GM23338 (cell line): ENCODE data around the gene EEF1G. TPM values are rescaled to one million over a fixed set of nuclear protein-coding genes. Genes with fewer than 3 reads are reported as not detected.

Experiments
- ATAC-seq: fragments of 200-7000 bp; cut with Tn5 transposase; 3 replicates; pipeline ENCODE4 v1.9.1; 2020
- DNase-seq: peaks from one replicate; pipeline ENCODE4 v3.0.0-alpha.2; 2015; ENCODE audit warnings: low spot score
- H2AFZ ChIP-seq: fragments of 200-600 bp; sonication (generic); 2 replicates; pipeline ENCODE4 v1.8.0; 2016; ENCODE audit warnings: antibody characterized with exemption, mild to moderate bottlenecking, moderate library complexity
- H3F3A ChIP-seq: fragments of 200-600 bp; sonication (generic); replicated peaks from 2 replicates; pipeline ENCODE4 v1.8.0; 2017; ENCODE audit warnings: antibody characterized with exemption, mixed run types, low read depth
- H3K27ac ChIP-seq: fragments of 200-600 bp; sonication (generic); 2 replicates; pipeline ENCODE4 v1.6.1; 2016; ENCODE audit warnings: low read depth
- H3K27me3 ChIP-seq: fragments of 200-600 bp; sonication (generic); 2 replicates; pipeline ENCODE4 v1.8.0; 2016; ENCODE audit warnings: mild to moderate bottlenecking, mixed run types, moderate library complexity; ENCODE audit not compliant: insufficient read depth
- H3K36me3 ChIP-seq: fragments of 200-600 bp; sonication (generic); 2 replicates; pipeline ENCODE4 v1.8.0; 2016; ENCODE audit warnings: mild to moderate bottlenecking; ENCODE audit not compliant: insufficient read depth
- H3K4me1 ChIP-seq: fragments of 200-600 bp; sonication (generic); 2 replicates; pipeline ENCODE4 v1.8.0; 2016; ENCODE audit warnings: mild to moderate bottlenecking, moderate library complexity; ENCODE audit not compliant: insufficient read depth
- H3K4me2 ChIP-seq: fragments of 200-600 bp; sonication (generic); 2 replicates; pipeline ENCODE4 v1.7.1; 2017; ENCODE audit warnings: mixed run types
- H3K4me3 ChIP-seq: fragments of 200-600 bp; sonication (generic); 2 replicates; pipeline ENCODE4 v1.6.1; 2016; ENCODE audit warnings: mixed run types
- H3K79me2 ChIP-seq: fragments of 200-600 bp; sonication (generic); replicated peaks from 2 replicates; pipeline ENCODE4 v1.8.0; 2017; ENCODE audit warnings: mild to moderate bottlenecking; ENCODE audit not compliant: insufficient read depth
- H3K9me2 ChIP-seq: fragments of 200-600 bp; sonication (generic); 2 replicates; pipeline ENCODE4 v1.8.0; 2017; ENCODE audit not compliant: insufficient read depth
- H4K20me1 ChIP-seq: fragments of 200-600 bp; sonication (generic); replicated peaks from 2 replicates; pipeline ENCODE4 v1.8.0; 2017; ENCODE audit warnings: mild to moderate bottlenecking; ENCODE audit not compliant: insufficient read depth
- H3K27ac Mint-ChIP-seq: 2 replicates; pipeline ENCODE4 v1.8.0; 2020; ENCODE audit warnings: inconsistent platforms, mild to moderate bottlenecking, moderate library complexity, mixed read lengths
- H3K27me3 Mint-ChIP-seq: 3 replicates; pipeline ENCODE4 v1.8.0; 2022; ENCODE audit warnings: low read depth, mild to moderate bottlenecking, moderate library complexity, mixed read lengths, inconsistent platforms; ENCODE audit not compliant: insufficient read depth, poor library complexity
- H3K36me3 Mint-ChIP-seq: 3 replicates; pipeline ENCODE4 v1.8.0; 2021; ENCODE audit warnings: low read depth, mild to moderate bottlenecking, inconsistent platforms, moderate library complexity, mixed read lengths
- H3K4me1 Mint-ChIP-seq: 3 replicates; pipeline ENCODE4 v1.8.0; 2020; ENCODE audit warnings: mild to moderate bottlenecking, inconsistent platforms, mixed read lengths
- H3K4me3 Mint-ChIP-seq: 3 replicates; pipeline ENCODE4 v1.8.0; 2021; ENCODE audit warnings: moderate library complexity, mild to moderate bottlenecking, inconsistent platforms, mixed read lengths
- H3K9me3 Mint-ChIP-seq: 3 replicates; pipeline ENCODE4 v1.8.0; 2020; ENCODE audit warnings: moderate library complexity, mild to moderate bottlenecking, inconsistent platforms, mixed read lengths
- CREB1 ChIP-seq: fragments of 250-450 bp; sonication (Bioruptor Pico); IDR thresholded peaks from 2 replicates; pipeline ENCODE4 v1.5.0; 2020; ENCODE audit warnings: low read depth, mild to moderate bottlenecking, moderate library complexity
- EZH2phosphoT487 ChIP-seq: fragments of 200-600 bp; sonication (generic); IDR thresholded peaks from one replicate; pipeline ENCODE4 v1.8.1; 2018; ENCODE audit warnings: antibody characterized with exemption; ENCODE audit not compliant: unreplicated experiment
- JUNB ChIP-seq: IDR thresholded peaks from one replicate; pipeline ENCODE4 v1.6.1; 2016; ENCODE audit warnings: antibody characterized with exemption; ENCODE audit not compliant: unreplicated experiment
- NANOG ChIP-seq: IDR thresholded peaks from 2 replicates; pipeline ENCODE4 v1.6.1; 2016; ENCODE audit warnings: antibody characterized with exemption, borderline replicate concordance
- POLR2AphosphoS5 ChIP-seq: IDR thresholded peaks from 2 replicates; pipeline ENCODE4 v1.6.1; 2016; ENCODE audit warnings: antibody characterized with exemption, low read depth
- ZNF114 ChIP-seq: fragments of 250-450 bp; sonication (Bioruptor Pico); IDR thresholded peaks from 2 replicates; pipeline ENCODE4 v1.5.0; 2020; ENCODE audit warnings: mild to moderate bottlenecking, moderate library complexity
- ZNF331 ChIP-seq: fragments of 250-450 bp; sonication (Bioruptor Pico); IDR thresholded peaks from 2 replicates; pipeline ENCODE4 v1.5.0; 2020; ENCODE audit warnings: low read depth, mild to moderate bottlenecking, moderate library complexity
- polyA plus RNA-seq: library from polyadenylated mRNA; unstranded; fragments of >200 nt; fragmentation: Nextera tagmentation; extraction: Ambion mirVana; gene quantifications from 2 replicates; pipeline ENCODE4 v1.2.1, GENCODE V29; 2016
- total RNA-seq: library from RNA; depleted of rRNA; stranded (reverse); fragments of >200 nt; shearing (Covaris generic); gene quantifications from 2 replicates; pipeline ENCODE4 v1.2.3, GENCODE V29; 2014
- TF ChIP-seq, protein P1 (sequence below): fragments of 250-450 bp; sonication (Bioruptor Pico); IDR thresholded peaks from 2 replicates; pipeline ENCODE4 v1.5.0; 2020; ENCODE audit warnings: mild to moderate bottlenecking, moderate library complexity
- TF ChIP-seq, protein P2 (sequence below), 2 experiments: fragments of 200-600 bp in 1 of 2; sonication (generic) in 1 of 2; conservative IDR thresholded peaks; 2 replicates each; pipeline versions ENCODE4 v1.5.1 to v1.6.1; 2016 to 2017; ENCODE audit warnings: antibody characterized with exemption in 2 of 2, low read depth in 2 of 2, mild to moderate bottlenecking in 2 of 2, moderate library complexity in 1 of 2
- TF ChIP-seq, protein P3 (sequence below): IDR thresholded peaks from one replicate; pipeline ENCODE4 v1.6.1; 2018; ENCODE audit warnings: antibody characterized with exemption; ENCODE audit not compliant: unreplicated experiment
- TF ChIP-seq, protein P4 (sequence below): IDR thresholded peaks from 2 replicates; pipeline ENCODE4 v1.6.1; 2016; ENCODE audit warnings: antibody characterized with exemption

The EEF1G gene
- total and polyA plus RNA-seq, 2 experiments from 2014 or later, result 696 to 1,316 TPM

DNA sequence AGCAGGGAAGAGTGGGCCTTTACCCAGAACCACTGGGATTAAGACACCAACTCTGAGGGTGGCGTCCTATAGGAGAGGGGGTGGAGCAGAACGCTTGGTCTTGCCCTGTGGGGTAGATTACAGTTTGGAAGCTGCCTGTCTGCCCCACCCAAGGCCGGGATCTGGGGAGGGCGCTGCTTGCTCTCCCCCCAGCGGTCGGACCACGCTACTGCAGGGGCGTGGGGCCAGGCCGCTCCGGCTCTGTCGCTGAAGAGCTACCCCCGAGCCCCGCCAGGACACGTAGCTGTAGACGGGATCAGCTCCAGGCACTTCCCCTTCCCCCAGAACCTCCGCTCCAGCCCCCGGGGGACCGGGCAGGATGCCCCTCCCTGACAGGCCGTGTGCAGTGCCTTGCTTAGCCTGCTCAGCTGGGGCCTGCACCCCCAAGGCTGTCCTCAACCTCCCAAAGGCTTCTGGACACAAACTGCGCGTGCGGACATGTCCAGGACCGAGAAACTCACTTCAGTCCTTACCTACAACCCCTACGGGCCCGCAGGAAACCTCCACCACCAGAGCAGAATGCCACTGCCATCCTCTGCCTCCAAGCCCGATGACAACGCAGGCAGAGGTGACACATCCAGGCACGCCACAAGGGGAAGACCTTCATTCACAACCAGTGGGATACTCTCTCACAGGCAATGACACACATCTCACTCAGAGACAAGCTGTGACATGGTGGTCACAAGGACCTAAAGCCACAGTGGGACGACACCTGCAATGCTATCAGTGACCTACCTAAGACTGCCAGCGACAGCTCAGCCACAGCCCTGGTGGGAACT is 30.7 kb downstream of the EEF1G start (continued):
- TF ChIP-seq, protein P1, sequence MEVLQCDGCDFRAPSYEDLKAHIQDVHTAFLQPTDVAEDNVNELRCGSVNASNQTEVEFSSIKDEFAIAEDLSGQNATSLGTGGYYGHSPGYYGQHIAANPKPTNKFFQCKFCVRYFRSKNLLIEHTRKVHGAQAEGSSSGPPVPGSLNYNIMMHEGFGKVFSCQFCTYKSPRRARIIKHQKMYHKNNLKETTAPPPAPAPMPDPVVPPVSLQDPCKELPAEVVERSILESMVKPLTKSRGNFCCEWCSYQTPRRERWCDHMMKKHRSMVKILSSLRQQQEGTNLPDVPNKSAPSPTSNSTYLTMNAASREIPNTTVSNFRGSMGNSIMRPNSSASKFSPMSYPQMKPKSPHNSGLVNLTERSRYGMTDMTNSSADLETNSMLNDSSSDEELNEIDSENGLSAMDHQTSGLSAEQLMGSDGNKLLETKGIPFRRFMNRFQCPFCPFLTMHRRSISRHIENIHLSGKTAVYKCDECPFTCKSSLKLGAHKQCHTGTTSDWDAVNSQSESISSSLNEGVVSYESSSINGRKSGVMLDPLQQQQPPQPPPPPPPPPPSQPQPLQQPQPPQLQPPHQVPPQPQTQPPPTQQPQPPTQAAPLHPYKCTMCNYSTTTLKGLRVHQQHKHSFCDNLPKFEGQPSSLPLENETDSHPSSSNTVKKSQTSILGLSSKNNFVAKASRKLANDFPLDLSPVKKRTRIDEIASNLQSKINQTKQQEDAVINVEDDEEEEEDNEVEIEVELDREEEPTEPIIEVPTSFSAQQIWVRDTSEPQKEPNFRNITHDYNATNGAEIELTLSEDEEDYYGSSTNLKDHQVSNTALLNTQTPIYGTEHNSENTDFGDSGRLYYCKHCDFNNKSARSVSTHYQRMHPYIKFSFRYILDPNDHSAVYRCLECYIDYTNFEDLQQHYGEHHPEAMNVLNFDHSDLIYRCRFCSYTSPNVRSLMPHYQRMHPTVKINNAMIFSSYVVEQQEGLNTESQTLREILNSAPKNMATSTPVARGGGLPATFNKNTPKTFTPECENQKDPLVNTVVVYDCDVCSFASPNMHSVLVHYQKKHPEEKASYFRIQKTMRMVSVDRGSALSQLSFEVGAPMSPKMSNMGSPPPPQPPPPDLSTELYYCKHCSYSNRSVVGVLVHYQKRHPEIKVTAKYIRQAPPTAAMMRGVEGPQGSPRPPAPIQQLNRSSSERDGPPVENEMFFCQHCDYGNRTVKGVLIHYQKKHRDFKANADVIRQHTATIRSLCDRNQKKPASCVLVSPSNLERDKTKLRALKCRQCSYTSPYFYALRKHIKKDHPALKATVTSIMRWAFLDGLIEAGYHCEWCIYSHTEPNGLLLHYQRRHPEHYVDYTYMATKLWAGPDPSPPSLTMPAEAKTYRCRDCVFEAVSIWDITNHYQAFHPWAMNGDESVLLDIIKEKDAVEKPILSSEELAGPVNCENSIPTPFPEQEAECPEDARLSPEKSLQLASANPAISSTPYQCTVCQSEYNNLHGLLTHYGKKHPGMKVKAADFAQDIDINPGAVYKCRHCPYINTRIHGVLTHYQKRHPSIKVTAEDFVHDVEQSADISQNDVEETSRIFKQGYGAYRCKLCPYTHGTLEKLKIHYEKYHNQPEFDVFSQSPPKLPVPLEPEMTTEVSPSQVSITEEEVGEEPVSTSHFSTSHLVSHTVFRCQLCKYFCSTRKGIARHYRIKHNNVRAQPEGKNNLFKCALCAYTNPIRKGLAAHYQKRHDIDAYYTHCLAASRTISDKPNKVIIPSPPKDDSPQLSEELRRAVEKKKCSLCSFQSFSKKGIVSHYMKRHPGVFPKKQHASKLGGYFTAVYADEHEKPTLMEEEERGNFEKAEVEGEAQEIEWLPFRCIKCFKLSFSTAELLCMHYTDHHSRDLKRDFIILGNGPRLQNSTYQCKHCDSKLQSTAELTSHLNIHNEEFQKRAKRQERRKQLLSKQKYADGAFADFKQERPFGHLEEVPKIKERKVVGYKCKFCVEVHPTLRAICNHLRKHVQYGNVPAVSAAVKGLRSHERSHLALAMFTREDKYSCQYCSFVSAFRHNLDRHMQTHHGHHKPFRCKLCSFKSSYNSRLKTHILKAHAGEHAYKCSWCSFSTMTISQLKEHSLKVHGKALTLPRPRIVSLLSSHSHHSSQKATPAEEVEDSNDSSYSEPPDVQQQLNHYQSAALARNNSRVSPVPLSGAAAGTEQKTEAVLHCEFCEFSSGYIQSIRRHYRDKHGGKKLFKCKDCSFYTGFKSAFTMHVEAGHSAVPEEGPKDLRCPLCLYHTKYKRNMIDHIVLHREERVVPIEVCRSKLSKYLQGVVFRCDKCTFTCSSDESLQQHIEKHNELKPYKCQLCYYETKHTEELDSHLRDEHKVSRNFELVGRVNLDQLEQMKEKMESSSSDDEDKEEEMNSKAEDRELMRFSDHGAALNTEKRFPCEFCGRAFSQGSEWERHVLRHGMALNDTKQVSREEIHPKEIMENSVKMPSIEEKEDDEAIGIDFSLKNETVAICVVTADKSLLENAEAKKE (CRISPR knock-in tag), result no peak
- TF ChIP-seq, protein P2, sequence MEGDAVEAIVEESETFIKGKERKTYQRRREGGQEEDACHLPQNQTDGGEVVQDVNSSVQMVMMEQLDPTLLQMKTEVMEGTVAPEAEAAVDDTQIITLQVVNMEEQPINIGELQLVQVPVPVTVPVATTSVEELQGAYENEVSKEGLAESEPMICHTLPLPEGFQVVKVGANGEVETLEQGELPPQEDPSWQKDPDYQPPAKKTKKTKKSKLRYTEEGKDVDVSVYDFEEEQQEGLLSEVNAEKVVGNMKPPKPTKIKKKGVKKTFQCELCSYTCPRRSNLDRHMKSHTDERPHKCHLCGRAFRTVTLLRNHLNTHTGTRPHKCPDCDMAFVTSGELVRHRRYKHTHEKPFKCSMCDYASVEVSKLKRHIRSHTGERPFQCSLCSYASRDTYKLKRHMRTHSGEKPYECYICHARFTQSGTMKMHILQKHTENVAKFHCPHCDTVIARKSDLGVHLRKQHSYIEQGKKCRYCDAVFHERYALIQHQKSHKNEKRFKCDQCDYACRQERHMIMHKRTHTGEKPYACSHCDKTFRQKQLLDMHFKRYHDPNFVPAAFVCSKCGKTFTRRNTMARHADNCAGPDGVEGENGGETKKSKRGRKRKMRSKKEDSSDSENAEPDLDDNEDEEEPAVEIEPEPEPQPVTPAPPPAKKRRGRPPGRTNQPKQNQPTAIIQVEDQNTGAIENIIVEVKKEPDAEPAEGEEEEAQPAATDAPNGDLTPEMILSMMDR (conservative IDR thresholded peaks at IDR 0.05; ENCODE audit: low read depth in 2 of 2), result peak; percentile 79 to 90

DNA sequence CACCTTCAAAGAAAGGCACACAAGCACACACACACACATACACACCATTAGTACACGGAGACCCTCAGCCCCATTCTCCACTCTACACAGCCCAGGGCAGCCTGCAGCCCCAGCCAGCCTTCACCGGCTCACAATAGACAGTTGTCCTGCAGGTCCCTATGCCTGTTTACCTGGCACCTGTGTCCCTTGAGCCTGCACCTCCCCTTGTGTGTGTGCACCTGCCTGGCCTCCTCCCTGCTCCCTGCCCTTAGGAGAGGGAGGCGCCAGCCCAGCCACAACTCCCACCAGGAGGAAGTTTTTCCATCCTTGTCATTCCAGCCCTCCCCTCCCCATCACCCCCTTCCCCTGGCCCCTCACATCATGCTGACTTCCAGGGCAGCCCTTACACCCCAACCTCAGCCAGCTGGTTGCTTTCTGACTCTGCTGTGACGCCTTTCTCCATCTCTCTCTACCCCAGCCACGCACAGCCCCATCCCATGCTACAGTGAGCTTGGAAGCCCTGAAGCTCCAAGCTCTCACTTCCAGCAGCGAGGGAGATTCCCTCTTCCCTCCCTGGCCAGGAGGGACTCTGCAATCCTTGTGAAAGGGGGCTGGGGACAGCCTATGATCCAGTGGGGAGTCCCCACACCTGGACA is 31.5 kb downstream of the EEF1G start:
- ATAC-seq, result peak; percentile 0
- H2AFZ ChIP-seq, result peak overlapping the region; percentile 98
- H3K36me3 ChIP-seq, result no peaks in the 10 kb centered on the region
- H3K4me2 ChIP-seq, result peak overlapping the region; percentile 88
- peak overlapping the region; percentile 88 for H3K4me3 ChIP-seq
- H3K27ac Mint-ChIP-seq, result no peak overlapping the region
- H3K36me3 Mint-ChIP-seq, result no peaks in the 10 kb centered on the region
- peaks cover 32% of the 10 kb centered on the region; the same call in 1 of the 2 replicates for H3K4me1 ChIP-seq
- H3K4me1 Mint-ChIP-seq, result peaks cover 50% of the 10 kb centered on the region
- no peaks in the 10 kb centered on the region for H3K9me2 ChIP-seq
- H3K27ac ChIP-seq, result no peak overlapping the region
- H3K9me3 Mint-ChIP-seq, result no peaks in the 10 kb centered on the region
- H3F3A ChIP-seq, result 0 out of 2 replicates have a peak, but pooled peaks cover 3% of the 10 kb centered on the region
- DNase-seq, result no peak
- peaks cover 61% of the 10 kb centered on the region for H3K27me3 ChIP-seq
- H4K20me1 ChIP-seq, result no peaks in the 10 kb centered on the region
- peaks cover 53% of the 10 kb centered on the region for H3K27me3 Mint-ChIP-seq
- H3K4me3 Mint-ChIP-seq, result peak overlapping the region; percentile 58
- H3K79me2 ChIP-seq, result no peaks in the 10 kb centered on the region
- TF ChIP-seq ZNF331 (no peak), CREB1 (CRISPR knock-in tag) (no peak), POLR2AphosphoS5 (no peak), ZNF114 (CRISPR knock-in tag) (no peak), JUNB (no peak), NANOG (no peak), EZH2phosphoT487 (no peak)
- TF ChIP-seq, protein P3, sequence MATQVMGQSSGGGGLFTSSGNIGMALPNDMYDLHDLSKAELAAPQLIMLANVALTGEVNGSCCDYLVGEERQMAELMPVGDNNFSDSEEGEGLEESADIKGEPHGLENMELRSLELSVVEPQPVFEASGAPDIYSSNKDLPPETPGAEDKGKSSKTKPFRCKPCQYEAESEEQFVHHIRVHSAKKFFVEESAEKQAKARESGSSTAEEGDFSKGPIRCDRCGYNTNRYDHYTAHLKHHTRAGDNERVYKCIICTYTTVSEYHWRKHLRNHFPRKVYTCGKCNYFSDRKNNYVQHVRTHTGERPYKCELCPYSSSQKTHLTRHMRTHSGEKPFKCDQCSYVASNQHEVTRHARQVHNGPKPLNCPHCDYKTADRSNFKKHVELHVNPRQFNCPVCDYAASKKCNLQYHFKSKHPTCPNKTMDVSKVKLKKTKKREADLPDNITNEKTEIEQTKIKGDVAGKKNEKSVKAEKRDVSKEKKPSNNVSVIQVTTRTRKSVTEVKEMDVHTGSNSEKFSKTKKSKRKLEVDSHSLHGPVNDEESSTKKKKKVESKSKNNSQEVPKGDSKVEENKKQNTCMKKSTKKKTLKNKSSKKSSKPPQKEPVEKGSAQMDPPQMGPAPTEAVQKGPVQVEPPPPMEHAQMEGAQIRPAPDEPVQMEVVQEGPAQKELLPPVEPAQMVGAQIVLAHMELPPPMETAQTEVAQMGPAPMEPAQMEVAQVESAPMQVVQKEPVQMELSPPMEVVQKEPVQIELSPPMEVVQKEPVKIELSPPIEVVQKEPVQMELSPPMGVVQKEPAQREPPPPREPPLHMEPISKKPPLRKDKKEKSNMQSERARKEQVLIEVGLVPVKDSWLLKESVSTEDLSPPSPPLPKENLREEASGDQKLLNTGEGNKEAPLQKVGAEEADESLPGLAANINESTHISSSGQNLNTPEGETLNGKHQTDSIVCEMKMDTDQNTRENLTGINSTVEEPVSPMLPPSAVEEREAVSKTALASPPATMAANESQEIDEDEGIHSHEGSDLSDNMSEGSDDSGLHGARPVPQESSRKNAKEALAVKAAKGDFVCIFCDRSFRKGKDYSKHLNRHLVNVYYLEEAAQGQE, result no peak
- TF ChIP-seq, protein P4, sequence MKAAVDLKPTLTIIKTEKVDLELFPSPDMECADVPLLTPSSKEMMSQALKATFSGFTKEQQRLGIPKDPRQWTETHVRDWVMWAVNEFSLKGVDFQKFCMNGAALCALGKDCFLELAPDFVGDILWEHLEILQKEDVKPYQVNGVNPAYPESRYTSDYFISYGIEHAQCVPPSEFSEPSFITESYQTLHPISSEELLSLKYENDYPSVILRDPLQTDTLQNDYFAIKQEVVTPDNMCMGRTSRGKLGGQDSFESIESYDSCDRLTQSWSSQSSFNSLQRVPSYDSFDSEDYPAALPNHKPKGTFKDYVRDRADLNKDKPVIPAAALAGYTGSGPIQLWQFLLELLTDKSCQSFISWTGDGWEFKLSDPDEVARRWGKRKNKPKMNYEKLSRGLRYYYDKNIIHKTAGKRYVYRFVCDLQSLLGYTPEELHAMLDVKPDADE, result no peak
